COR-L47 (cell line): Measurements from ENCODE around the gene SH3BP5.
"Not testable (repeated sequence)": the region's sequence is repeated elsewhere in the genome, so short reads cannot be mapped to it uniquely, and the experiment has no call there.

ENCODE experiments used
- DNase-seq: peaks from one replicate; lab custom pipeline; 2025; lab: John Stamatoyannopoulos, UW

The SH3BP5 gene, protein sequence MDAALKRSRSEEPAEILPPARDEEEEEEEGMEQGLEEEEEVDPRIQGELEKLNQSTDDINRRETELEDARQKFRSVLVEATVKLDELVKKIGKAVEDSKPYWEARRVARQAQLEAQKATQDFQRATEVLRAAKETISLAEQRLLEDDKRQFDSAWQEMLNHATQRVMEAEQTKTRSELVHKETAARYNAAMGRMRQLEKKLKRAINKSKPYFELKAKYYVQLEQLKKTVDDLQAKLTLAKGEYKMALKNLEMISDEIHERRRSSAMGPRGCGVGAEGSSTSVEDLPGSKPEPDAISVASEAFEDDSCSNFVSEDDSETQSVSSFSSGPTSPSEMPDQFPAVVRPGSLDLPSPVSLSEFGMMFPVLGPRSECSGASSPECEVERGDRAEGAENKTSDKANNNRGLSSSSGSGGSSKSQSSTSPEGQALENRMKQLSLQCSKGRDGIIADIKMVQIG

DNA sequence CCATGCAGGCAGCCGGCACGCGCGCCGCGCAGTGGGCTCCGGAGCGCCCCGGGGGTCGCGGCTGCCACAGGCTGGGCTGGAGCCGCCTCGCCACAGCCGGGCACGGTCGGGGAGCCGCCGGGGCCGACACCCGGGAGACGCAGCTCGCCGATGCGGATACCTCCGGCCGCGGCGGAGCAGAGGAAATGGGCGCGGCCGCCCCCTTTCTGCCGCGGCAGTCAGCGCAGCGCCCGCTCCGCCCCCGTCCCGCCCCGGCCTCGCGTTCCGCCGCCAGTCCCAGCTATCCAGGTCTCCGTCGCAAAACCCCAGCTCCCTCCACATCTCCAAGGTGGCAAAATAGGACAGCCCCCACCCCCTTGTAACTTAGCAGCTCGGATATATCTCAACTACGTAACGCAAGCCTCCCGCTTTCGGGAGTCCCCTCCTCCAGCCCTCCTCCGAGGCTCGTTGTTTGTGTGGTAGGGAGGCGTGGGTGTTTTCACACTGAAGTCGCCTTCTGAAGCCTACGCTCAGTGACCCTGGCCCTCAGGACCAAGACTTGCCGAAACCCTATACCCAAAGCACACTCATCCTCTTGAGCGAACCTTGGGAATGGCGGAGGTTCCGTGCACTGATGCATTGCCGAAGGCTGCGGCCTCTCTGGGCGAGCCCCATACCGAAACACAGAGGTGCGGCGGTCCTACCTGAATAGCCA, at the start of gene SH3BP5:
Gene SH3BP5, minus strand, starts transcription at position 182 of the 694 bp plus-strand sequence. Its CDS starts 178 bp downstream, at position 4.
- peak; percentile 26 for DNase-seq

DNA sequence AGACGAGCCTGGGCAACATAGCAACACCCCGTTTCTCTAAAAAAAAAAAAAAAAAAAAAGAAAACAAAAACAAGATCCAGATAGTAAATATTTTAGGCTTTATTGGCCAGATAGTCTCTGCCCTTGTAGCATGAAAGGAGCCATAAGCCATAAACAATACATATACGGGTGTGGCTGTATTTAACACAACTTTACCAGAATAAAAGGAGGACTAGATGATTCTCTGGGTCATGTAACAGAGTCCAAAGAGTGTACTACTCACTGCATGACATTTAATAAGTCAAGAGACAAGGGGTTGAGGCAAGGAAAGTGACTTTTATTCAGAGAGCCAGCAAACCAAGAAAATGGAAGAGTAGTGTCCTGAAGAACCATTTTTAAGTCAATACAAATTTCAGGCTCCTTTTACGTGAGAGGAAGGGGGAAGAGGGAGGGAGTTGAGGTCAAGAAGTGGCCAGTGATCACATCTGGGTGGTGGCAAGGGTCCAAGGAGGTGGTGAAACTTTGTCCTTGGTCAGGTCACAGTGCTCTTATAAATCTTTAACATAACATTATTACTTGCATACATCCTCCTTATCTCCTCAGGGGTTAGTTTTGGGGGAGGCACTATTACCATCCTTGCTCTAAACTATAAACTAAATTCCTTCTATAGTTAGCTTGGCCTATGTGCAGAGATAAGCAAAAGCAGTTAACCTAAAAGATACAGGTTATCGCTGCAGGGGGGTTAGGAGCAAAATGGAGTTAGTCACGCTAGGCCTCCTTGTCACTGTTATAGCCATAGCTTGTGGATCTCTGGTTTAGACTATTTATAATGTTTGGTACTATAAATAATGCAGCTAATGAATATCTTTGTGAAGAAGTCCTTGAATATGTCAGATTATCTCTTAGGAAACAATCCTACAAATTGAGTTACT, 48.8 kb upstream of the SH3BP5 start:
- DNase-seq = no peak

DNA sequence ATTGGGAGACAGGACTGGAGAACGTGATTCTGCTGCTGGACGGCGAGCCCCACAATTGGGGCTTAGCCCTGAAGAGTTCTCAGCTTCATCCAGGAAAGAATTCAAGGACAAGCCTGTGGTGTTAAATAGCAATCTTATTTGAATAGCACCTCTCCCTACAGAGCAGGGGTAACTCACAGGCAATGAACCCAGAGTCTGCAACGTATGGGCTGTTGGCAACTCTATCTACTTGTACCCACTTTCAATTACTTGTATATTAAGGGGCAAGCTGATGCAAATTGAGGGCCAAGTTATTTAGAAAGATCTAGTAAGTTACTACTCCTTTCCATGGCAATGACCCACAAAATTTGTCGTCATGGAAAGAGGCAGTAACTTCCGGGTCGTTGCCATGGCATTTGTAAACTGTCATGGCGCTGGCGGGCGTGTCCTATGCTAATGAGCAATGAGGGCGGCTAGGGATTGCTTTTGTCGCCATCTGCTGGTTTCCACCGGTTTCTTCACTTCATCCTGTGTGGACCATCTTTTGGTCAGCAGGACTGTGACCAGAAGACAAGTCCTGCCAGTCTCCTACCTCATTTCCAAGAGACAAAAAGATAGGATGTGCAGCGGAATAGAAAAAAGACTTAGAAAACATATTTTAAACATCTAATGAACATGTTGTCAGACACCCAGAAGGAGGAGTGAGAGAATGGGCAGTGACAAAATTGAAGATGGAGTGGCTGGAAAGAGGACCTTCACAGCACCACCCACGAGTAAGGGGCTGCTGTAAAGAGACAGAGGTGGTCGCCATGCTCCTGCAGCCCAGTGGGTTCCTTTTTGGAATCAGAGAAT, 45.8 kb upstream of the SH3BP5 start:
- peak; percentile 80 for DNase-seq

DNA sequence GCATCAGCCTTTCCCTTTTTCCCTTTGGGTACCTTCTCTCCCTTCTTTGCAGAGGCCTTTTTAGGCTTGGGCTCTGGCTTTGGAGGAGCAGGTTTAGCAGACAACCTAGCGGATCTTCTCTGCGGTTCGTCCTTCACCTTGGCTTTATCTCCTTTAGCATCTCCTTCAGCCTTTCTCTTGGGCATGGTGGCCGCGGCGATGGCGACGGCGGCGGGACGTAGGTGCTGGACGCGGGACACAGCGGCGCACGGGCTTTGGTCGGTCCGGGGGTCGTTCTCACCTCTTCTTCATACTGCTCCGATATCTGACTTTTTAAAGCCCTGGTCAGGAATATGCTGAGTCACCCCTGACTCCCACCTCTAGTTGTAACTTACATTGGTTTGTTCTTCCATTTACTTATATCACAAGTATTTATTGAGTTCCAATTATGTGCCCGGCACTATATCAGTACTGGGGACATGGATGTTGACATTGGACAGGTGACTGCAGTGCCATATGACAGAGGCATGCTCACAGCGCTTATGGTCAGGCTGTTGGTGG, 43.1 kb upstream of the SH3BP5 start:
- no peak for DNase-seq

DNA sequence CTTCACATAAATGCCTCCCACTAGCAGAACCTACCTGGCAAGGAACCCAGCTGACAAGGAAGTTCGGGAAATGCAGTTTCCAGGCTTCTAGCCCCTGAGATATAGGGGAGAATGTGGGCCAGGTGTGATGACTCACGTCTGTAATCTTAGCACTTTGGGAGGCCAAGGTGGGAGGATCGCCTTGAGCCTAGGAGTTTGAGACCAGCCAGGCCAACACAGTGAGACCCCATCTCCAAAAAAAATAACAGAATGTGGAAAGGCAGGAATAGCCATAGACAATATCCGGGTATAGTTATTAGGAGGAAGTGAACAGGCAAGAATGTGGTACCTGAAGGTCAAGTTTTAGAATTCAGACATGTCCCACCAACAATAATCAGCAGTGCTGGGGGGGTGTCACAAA, 40.5 kb upstream of the SH3BP5 start:
- DNase-seq = no peak

DNA sequence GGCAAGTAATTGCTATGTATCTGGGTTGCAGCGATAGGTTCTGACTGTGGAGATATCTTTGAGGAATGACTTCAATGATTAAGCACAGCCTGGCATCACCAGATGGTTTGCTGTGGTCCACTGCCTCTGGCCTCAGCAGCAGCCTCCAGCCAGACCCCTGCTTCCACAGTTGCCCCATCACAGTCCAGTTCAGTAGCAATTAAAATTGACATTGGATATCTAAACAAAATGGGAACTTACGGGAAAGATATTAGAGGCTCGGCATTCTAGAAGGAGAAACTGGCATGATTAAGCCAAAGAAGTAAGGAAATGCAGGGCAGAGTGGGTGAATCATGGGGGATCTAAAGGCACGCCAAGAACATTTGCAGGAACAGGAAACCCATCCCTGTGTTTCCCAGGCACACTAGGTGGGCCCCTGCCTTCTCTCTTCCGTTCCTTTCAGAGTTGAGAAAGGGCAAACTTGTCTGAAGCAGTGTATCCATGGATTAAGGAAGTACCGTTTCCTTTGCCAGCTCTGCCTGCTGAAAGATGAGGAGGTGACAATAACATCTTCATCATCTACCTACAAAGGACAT, 36.3 kb upstream of the SH3BP5 start:
- DNase-seq = no peak

DNA sequence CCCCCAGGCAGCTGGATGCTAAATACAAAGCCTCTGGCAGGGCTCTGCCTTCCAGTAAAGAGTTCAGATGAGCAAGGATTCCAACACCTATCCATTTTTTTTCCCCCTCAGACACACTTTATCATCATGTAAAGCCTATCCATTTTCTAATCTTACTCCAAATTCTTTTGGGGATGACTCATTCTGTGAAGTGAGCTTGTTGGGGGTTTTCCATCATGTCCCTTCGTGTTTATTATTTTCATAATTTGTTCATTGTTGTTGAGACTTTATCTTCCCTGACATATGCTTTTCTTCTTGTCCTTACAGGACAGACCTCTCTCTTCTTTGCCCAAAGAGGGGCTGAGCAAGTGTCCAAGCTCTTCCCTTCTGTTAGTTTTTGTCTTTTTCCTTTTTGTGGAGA, 34.7 kb upstream of the SH3BP5 start:
- DNase-seq = no peak

DNA sequence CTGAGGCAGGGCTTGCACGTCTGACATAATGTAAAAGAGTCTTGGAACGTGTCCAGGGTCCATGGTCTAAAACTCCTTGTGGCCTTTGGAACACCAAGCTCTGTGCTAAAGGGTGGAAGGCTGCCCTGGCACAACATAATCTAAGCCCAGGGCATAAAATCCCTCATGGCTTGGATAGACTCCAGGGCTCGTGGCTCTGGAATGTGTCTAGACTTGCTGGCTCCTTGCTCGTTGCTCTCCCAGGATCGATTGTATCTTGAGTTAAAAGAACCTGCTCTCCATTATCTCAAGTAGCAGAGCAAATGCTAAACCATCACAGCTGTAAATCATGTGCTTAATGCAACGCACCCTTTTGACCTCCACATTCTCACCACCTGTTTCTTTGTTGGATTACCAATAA, 31.7 kb upstream of the SH3BP5 start:
- DNase-seq = not testable (repeated sequence)

DNA sequence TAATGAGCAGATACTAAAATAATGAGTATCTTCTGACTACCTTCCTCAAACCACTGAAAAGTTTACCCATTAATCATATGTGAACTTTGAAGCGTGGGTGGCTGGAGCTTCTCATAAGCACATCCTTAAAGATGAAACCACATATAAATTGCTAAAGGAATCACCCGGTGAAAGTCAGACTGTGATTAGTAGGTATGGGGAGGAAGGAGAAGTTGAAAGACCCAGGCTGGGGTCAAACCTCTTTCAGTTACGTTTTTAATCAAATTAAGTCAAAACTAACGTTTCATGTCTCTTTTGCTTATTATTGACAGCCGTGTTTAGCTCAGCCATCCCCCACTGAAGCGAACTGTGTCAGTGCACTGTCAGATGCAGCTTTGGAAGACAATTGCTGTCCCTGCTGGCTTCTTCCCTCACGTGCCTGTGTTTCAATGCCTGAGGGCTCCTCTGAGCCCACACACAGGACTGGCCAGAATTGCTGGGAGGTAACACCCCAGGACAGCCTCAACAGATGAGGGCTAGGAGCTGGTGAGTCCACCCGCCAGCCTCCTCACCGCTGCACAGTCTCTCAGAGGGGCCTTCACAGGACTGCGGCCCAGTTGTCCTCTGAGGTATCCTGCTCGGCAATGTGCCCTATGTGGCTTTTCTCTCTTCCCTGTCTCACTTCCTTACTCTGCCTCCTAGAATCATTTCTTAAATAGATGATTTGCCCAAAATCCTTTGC, 29.3 kb upstream of the SH3BP5 start:
- DNase-seq = no peak

DNA sequence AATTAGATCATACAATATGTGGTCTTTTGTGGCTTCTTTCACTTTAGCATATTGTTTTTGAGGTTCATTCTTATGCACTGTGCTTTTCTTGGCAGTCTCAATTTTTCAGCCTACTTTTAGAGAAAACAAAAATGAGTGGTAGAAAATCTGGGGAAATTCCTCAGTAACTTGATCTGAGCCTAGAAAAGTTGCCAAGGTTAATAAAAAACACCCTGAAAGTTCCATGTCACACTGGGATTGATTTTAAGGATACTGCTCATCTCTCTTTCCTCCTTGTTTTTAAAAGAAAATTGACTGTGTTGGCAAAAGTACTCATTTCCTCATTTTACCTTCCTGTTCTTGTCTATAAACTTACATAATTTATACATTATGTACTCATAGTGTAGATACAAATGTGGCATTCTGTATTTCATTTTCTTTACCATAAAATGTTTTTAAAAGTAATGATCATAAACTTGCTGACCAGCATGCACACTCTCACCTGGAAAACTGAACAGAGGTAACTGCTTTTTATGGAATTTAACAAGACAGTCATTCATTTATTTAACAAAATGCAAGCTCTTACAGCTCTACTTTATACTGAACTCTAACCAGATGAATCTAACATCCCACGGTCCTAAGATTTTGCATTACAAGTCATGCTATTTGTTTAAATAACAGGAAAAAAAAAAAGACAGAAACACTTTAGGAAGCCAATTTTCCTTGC, 28.6 kb upstream of the SH3BP5 start:
- no peak for DNase-seq

DNA sequence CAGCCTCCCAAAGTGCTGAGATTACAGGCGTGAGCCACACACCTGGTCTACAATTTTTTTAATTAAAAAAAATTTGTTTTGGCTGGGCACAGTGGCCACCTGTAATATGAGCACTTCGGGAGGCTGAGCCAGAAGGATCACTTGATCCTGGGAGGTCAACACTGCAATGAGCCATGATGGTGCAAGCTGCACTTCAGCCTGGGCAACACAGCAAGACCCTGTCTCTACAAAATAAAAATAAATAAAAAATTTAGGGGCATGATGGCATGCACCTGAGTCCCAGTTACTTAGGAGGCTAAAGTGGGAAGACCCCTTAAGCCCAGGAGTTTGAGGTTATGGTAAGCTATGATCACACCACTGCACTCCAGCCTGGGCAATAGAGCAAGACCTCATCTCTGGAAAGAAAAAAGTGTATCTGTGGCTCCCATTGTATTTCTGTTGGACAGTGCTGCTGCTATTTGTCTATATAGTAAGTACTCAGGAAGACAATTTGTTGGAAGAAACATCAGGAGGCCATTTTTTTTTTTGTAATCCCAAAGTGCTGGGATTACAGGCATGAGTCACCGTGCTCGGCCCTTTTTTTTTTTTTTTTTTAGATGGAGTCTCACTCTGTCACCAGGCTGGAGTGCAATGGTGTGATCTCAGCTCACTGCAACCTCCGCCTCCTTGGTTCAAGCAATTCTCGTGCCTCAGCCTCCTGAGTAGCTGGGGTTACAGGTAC, 27.5 kb upstream of the SH3BP5 start:
- DNase-seq = no peak

DNA sequence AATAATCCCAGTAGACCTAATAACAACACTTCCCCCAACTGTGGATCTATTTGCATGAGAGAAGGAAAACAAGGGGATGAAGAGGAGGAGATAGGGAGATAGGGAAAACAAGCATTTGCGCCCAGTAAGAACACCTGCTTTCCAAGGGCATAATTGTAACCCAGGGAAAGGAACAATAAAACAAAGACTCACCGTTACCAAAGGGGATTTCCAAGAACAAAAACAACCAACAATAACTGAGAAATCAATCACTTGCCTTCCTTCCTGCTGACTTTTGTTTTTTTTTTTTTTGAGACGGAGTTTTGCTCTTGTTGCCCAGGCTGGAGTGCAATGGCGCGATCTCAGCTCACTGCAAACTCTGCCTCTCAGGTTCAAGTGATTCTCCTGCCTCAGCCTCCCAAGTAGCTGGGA, 24.3 kb upstream of the SH3BP5 start:
- DNase-seq = not testable (repeated sequence)

DNA sequence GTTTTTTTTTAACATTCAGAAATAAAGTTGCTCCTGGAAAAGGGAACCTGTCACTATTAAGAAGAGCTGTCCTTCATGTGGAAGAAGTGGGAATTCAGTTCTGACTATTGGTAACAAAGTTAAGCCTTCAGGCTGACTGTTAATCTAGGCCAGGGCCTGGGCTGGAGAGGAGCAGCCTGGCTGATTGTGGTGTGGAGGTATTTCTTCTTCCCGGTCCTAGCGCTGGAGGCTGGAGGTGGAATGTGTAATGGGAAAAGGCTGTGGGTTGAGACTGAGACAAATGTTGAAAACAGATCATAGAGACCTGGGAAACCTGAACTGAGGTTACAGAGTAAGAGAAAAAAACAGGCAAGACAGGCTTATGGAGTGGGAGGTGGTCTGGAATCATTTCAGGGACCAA, 23.8 kb upstream of the SH3BP5 start:
- DNase-seq = no peak

DNA sequence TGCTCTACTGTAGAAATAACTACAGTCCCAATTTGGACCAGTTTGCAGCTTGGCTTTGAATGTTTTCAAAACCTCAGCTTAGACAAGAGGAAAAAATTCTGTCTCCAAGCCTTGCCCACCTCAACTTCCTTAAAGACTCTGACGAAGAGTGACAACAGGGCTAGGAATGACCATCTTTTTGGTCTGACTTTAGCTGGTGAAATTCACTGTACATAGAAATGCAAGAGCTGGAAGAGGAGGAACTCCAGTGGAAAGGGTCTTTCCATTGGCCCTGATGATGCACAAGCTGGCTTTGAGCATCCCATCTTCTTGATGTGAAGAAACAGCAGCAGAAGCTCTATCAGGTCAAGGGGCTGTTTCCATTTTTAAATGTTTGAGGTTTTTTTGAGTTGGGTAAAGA, 22.7 kb upstream of the SH3BP5 start:
- DNase-seq = no peak

DNA sequence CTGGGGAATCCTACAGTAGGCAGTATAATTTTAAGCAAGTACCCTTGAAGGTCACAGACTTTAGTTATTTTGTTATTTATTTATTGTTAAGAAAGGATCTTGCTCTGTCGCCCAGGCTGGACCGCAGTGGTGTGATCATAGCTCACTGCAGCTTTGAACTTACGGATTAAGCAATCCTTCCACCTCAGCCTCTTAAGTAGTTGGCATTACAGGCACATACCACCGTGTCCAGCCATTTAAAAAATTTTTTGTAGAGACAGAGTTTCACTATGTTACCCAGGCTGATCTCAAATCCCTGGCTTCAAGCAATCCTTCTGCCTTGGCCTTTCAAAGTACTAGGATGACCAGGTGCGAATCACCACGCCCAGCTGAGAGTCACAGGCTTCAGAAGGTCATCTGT, 22.1 kb upstream of the SH3BP5 start:
- DNase-seq = no peak

DNA sequence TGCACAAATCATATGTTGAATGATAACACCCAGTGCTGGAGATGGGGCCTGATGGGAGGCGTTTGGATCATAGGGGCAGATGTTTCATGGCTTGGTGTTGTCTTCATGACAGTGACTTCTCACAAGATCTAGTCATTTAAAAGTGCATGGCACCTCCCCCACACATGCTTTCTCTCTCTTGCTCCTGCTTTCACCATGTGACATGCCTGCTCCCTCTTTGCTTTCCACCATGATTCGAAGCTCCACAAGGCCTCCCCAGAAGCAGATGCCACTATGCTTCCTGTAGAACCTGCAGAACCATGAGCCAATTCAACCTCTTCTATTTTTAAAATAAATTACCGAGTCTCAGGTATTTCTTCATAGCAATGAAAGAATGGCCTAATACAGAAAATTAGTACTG, 17.8 kb upstream of the SH3BP5 start:
- no peak for DNase-seq

DNA sequence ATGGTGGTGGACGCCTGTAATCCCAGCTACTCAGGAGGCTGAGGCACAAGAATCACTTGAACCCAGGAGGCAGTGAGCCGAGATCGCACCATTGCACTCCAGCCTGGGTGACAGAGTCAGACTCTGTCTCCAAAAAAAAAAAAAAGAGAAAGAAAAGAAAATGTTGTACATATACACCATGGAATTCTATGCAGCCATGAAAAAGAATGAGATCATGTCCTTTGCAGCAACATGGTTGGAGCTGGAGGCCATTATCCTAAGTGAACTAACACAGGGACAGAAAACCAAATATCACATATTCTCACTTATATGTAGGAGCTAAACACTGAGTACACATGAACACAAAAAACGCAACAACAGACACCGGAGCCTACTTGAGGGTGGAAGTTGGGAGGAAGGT, 17.1 kb upstream of the SH3BP5 start:
- DNase-seq = not testable (repeated sequence)

DNA sequence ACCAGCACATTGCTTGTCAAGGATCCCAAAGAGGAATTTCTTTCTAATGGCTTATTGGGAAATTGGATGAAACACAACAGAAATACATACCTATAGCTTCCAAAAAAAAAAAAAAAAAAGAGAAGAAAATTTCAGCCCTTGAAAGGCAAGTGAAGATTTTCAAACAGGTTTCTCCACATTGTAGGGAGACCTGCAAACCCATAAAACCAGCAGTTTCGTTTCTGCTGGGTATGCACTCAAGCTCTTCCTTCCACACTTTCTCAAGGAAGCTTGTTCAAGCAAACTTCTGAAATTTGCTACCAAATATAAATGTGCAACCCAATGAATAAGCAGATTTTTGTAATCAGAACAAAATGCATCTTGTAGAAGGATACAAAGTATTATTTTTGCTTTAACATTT, 15.9 kb upstream of the SH3BP5 start:
- no peak for DNase-seq

DNA sequence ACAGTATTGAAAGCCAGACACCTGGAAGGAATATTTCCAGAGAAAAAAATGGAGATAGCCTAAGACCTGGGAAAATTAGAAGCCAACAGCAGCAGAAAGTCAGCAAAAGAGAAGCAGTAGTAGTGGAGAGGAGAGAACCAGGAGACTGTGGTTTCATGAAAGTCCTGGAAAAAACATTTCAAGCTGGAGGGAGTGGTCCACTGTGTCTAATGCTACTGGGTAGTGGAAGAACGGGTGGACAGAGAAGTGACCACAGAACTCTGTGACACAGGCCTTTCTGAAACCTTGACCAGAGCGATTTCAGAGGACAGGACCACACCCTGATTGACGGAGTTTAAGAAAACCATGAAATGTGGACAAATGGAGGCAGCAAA, 15.3 kb upstream of the SH3BP5 start:
- no peak for DNase-seq
